HG02885 (cell line): Measurements from ENCODE around the gene WNT7B.
A peak's percentile ranks its signal among the peaks of the same experiment; 100 is the strongest.

Source experiments
- ATAC-seq: cut with Tn5 transposase; IDR thresholded peaks from one replicate; pipeline ENCODE4 v1.9.1; 2021; ENCODE audit warnings: mild to moderate bottlenecking; ENCODE audit not compliant: unreplicated experiment, poor library complexity

The WNT7B gene

DNA sequence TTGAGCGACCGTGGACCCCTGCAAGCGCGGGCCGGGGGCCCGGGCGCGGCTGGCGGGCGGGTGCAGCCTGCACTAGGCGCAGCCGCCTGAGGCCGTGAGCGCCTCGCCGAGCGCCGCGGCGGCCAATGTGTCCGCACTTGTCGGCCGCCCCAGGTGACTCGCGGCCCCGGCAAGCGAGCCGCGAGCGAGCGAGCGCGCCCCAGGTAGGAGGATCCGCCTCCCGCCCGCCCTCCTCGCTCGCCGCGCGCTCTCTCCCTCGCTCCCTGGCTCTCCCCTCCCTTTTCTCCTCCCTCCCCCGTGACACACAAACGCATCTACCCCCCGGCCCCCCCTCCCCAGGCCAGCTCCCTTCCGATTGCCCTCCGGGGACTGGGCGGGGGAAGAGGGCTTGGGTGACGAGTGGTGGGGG lies at the start of gene WNT7B:
TSS of gene WNT7B (minus strand) at position 160 of the 409 bp plus-strand sequence. CDS start 408 bp downstream, outside the sequence.
- no peak for ATAC-seq

DNA sequence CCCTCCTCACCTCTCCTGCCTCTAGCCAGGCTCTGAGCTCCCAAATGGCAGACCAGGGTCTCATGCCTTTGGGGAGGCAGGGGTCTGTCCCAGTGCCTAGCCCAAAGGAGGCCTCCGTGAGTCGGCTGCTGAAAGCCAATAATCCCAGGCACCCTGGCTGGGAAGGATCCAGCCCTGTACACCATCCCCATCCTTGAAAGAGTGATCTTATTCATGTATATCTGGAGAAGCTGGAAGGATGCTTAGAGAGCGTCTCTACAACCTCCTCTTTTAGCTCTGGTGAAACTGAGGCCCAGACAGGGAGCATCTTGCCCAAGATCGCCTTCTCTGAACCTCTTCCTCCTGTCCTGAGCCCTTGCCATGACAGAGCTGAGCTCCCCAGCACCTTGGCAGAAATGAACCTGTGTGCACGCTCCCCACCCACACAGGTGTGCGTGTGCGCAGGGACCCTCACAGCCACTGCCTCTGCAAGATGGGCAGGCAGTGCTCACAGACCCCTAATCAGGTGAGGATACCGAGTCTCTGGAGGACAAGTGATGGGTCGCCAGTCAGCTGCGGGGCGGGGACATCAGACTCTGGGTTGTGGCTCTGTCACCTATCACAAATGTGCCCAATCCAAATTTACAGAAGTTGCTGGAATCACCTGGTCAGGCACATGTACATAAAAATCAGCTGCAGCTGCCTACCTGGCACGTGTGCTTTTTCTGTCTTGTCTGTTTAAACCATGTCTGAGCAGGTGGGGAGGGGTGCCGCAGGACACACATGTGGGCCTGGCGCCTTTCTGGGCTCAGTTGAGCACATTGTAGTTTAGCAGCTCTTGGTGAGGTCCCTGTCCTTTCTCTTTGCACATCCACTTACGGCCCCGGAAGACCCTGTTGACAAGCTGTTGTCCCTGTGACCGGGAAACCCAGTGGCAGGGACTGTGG lies 49.3 kb upstream of the WNT7B start:
- ATAC-seq: no peak

DNA sequence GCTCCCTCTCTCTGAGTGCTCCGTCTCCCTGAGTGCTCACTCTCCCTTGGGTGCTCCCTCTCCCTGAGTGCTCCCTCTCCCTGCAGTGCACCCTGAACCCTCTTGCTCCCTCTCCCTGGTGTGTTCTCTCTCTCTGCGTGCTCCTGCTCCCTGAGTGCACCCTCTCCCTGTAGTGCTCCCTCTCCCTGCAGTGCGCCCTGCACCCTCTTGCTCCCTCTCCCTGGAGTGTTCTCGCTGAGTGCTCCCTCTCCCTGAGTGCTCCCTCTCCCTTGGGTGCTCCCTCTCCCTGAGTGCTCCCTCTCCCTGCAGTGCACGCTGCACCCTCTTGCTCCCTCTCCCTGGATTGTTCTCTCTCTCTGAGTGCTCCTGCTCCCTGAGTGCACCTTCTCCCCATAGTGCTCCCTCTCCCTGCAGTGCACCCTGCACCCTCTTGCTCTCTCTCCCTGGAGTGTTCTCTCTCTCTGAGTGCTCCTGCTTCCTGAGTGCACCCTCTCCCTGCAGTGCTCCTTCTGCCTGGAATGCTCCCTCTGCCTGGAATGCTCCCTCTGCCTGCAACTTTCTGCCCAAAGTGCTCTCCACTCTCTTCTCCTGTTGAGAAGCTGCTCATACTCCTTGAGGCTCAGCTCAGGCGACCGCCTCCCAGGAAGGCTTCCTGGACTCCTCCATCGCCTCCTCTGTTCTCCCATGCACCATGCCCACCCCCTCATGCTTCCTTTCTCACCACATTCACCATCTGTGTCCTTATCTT lies 48.4 kb upstream of the WNT7B start:
- no peak for ATAC-seq

DNA sequence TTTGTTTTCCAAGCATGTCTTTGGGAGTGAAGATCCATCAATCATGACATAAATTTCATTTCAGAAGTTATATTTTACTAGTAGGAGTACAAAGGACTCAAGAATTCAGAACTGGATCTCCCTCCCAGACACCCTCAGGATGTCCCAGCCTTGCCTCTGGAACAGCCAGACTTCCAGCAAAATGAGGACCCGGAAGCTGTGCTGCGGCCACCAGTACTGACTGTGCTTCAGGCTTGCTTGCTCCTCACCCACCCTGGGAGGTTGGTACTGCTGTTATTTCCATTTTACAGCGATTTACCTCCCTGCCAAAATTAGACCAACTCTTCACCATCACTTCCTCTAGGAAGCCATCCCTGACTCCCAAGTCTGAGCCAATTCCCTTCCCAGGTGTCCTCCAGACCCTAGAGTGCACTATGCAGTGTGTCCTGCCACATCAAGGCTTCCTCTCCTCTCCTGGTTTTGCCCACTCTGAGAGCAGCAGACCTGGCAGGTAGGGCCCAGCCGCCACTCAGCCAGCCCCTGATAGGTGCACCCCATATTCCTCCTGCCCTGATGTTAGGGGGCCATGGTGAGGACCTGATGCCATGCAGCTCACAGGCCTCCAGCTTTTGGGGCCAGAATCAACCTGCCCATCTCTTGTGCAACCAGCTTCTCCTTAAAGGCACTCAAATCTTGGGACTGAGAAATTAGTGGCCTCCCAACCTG lies 47.3 kb upstream of the WNT7B start:
- ATAC-seq: no peak

DNA sequence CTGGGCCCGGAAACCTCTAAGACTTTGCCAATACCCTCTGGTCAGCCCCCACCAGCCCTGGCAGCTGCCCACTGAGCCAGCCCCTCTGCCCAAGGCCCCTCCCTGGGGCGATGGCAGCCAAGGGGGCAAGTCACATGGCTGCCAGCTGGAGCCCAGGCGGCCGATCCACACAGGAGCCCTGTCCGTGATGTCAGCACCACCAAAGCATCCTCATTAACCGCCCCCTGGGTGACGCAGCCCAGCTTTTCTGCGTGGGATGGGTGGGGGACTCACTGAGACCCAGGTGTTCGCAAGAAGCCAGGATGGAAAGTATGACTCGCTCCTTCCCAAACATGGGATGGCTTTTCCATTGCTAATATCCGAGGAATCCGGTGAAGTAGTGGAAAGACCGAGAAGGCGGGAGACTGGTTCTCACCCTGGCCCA lies 46.6 kb upstream of the WNT7B start:
- no peak for ATAC-seq

DNA sequence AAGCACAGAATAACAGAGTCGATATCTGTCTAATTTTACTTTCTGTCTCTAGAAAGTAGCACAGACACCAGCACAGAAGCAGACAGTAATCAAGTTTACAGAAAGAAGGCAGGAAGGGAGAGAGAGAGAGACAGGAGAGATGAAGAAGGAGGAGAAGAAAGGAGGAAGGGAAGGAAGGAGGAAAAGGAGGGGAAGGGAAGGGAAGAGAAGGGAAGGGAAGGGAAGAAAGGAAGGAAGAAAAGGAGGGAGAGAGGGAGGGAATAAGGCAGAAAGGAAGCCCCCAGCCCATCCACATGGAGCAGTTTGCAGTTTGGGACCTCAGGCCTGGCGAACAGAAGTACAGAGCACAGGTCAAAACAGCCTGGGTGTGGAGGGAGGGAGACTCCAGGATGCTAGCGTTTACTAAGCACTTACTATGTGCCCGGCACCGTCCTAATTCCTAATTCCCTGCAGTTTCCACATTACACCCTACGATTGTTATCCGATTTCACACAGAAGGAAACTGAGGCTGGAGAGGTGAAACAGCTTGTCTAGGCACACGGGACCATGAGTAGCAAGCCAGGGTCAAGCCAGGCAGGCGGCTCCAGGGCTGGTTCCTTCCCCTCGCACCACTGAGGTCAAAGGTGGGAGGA lies 46.0 kb upstream of the WNT7B start:
- ATAC-seq: no peak

DNA sequence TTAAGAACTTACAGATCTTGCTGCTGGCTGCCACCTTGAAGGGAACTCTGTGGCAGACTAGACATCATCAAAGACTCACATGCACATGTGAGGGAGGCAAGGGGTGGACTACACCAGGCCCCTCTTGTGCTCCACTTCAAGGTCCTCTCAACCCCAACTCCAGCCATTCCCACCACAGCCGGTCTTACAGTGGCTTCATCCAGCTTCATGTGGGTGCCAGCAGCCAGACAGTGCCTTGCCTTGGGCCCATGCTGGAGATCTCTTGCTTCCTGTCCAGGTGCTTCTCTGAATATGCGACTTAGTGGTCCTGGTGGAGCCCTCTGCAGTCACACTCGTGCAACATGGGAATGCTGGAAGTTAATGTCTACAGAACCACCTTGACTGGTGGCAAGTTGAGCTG lies 44.6 kb upstream of the WNT7B start:
- no peak for ATAC-seq

DNA sequence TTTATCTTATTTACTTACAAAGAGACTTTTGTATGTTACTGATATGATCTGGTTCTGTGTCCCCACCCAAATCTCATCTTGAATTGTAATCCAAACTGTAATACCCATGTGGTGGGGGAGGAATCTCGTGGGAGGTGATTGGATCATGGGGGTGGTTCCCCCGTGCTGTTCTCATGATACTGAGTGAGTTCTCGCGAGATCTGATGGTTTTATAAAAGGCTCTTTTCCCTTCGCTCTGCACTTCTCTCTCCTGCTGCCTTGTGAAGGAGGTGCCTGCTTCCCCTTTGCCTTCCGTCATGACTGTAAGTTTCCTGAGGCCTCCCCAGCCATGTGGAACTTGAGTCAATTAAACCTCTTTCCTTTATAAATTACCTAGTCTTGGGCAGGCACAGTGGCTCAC lies 42.4 kb upstream of the WNT7B start:
- ATAC-seq: no peak

DNA sequence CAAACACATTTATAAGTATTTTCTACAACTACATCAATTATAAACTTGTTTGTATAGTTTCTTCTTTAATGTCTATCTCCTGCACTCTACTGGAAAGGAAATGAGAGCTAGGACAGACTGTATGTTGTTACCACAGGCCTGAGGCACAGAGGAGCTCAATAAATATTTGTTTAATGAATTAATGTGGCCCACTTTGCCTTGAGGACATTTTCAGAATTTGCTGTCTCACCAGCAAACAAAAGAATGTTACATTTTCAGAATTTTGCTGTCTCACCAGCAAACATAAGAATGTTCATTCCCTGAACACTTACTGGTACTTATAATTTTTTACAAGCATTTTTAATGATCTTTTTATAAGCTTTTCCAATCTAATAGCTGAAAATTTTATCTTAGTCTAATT lies 41.9 kb upstream of the WNT7B start:
- ATAC-seq: no peak

DNA sequence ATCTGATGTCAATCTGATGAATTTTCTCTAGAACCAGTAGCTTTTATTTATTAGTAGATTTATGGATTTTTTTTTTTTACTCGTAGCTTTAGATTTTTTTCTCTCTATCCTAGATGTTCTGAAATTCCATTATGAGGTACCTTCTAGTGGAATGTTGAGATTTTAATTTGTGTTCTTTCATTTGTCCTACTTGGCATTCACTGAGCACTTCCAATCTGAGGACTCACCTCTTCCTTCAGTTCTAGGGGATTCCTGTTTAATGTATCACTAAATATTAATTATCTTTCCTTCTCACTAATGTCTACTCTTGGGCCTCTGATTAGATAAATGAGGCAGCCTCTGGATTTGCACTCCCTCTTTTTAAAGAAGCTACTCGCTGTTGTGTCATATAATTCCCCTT lies 40.2 kb upstream of the WNT7B start:
- no peak for ATAC-seq

DNA sequence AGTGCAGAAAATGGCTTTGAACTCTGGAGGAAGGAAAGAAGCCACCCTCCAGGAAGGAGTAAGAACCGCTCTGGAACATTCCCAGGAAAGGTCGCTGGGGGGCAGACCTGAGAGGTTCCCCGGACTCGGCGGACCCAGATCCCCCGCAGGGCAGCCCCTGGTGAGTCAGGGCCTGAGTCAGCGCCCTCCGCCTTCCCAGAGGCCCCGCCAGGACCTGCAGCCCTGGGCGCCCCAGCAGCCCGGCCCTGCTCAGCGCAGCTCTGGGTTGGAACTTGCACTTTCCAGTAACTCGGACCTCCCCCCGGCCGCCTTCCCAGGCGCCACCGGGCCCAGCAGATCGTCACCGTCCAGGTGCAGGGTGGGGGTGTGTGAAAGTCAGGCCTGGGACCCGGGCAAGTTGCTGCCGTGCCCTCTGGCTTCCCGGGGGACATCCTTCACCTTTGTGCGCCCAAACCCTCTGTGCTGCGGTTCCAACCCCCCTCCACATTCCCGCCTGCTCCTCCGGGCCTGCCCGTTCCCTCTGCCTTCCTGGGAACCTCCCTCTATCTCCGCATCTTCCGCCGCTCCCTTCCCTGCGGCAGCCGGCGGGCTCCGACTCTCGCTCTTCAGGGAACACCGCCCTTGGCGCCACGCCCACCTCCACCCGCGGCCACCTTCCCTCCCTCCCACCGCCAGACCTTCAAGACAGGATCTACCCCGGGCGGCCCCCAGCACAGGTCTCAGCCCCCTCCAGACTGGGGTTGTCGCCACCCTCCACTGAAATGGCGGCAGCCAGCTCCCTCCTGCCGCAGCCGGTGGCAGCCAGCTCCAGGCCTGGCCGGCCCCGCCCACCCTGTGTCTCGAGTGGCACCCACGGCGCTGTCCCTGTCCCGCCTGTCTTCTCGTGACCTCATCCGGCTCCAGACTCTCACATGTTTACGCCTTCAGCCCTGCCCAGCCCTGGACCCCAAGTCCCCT lies 36.8 kb upstream of the WNT7B start:
- ATAC-seq: peak; percentile 74

DNA sequence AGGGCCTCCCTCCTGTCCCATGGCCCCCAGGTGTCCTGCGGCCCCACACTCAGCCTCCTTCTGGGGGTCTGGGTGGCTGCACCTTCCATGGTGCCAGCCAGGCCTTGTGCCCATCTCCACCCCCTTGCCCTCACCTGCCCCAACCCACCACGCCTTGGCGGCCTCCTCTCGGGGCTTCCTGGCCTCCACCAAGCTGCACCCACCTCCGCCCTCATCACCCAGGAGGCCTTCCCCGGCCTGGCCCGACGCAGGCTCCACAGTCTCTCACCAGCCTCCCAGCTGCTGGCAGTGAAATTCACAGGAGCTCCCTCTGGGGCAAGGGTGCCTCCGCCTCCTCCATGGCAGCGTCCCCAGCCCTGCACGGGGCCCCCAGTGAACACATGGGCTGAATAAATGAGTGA lies 35.9 kb upstream of the WNT7B start:
- ATAC-seq: no peak

DNA sequence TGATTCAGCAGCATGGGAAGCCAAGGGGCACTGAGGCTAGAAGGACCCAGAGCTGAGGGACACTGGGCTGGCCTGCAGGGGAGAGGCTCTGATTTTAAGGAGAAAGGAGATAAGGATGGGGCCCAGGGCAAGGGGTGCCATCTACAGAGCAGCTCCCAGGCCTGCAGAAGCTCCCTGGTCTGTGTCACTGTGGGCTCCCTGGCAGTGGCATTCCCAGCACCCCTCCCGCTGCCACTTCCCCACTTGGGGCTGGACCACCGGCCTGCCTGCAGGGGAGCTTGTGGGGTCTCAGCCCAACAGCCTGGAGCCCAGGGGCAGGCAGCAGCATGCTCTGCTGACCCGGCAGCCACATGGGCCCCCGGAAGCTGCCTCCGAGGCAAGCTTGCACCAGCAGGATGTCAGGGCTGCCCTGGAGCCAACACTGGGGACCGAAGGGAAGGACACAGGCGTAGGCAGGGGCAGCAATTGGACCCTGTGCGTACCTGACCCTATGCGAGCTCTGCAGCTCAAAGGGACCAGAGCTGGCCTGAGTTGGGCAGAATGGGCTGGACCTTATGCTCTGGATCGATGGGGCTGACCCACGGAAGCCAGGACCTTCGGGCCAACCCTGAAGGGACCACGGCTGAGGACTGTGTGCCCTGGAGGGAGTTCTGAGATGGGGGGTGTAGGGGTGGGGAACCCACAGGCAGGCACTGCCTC lies 35.4 kb upstream of the WNT7B start:
- ATAC-seq: no peak

DNA sequence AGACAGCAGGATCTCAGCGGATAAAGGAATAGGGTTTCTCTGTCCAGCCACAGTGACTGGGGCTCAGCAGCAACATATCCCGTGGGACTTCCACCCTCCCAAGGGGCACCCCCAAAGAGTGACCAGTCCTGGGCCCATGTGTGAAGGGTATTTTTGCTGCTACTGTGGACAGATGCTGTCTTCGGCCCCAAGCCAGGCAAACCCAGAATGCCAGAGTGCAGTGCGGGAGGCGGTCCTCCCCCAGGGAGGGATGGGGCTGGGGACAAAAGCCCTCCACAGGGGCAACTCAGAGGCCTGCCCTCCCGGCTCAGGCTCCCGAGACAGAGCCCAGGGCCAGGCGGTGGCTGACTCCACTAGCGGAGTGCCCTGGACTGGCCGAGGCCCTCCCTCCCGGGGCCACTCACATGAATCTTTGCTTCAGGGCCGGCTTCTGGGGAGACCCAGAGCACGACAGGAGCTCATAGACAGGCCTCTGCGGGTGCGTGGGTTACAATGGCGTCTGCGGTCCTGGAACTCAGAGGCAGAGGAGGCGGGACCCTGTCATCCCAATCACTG lies 34.7 kb upstream of the WNT7B start:
- no peak for ATAC-seq

DNA sequence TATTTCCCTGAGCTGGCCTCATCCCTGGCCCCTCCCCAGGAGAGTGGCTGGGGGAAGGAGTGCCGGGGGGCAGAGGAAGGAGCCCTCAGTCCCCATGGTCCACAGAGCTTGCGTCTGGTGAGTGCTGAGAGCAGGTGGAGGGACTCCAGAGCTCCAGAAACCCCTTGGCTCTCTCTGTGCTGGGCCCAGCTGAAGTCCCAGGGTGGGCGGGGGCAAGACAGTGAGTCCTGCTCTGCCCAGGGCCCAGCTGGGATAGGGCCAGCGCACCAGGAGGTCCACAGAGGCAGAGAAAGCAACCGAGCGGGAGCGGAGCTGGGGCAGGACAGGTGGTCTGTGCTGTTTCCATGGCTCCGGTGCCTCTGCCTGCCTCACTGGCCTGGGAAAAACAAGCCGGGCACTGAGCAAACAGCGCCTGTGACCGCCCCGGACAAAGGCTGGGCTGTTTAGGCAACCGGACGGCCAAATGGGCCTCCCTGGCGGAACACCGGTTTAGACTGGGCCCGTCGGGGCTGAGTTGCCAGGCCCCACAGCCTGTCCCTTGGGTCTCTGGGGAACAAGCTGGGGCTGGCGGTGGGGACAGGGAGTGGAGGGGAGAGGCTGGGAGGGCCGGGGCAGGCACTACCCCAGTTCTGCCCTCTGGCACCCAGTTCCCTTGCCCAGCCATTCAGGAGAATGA lies 34.1 kb upstream of the WNT7B start:
- ATAC-seq: no peak

DNA sequence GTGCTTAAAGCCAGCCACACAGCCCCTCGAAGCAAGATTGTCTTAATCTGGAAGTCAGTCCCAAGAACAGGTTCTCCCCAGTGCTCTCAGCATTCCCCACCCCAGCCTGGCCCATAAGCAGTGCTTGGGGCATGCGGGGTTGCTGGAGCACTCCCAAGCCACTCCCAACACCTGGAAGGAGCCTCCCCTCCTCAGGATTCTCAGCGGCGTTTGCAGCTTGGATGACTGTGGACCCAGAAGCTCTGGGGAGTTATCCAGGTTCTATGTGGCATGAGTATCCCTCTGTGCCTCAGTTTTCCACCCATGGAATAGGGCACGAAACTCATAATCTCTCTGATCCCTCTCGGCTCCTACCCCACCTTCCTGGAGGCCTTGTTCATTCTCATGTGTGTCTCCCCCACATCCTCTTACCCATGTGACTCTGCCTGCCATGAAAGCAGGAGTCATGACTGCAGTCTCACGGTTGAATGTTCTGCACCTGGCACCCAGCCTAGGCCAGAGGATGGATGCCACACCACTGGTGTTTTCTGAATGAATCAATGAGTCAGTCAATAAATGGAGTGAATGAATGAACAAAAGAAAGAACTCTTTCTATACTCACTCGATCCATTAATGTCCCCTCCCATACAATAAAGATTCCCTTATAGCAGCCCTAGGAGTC lies 33.4 kb upstream of the WNT7B start:
- ATAC-seq: no peak

DNA sequence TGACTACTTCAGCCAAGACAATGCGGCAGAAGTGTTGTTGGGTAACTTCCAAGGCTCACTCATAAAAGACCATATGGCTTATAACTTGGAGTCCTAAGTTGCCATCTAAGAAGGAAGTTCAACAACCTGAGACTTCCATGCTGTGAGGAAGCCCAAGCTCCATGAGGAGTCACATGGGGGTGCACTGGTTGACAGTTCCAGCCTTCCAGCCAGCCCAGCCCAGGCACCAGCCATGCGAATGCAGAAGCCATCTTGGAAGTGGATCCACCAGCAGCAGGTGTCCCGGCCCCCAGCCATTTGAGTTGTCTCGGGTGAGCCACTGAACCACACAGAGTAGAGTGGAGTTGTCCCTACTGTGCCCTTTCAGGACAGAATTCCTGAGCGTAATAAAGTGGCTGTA lies 32.8 kb upstream of the WNT7B start:
- ATAC-seq: no peak
